PFSK-1 (cell line): ENCODE results near the gene CCDC30.

Experiments used
- FOXP2 ChIP-seq: optimal IDR thresholded peaks from 2 replicates; pipeline ENCODE3; 2011; ENCODE audit warnings: borderline replicate concordance, control low read depth, inconsistent platforms; ENCODE audit not compliant: insufficient read depth; ENCODE audit errors: extremely low read length, extremely low read depth
- POLR2AphosphoS5 ChIP-seq: IDR thresholded peaks from 2 replicates; pipeline ENCODE4 v1.6.1; 2012; ENCODE audit warnings: low read depth, mild to moderate bottlenecking, control low read depth, low read length, moderate library complexity
- SIN3A ChIP-seq: IDR thresholded peaks from 2 replicates; pipeline ENCODE4 v1.6.1; 2012; ENCODE audit warnings: mild to moderate bottlenecking, low read length, moderate library complexity, borderline replicate concordance; ENCODE audit not compliant: insufficient read depth
- TAF1 ChIP-seq: IDR thresholded peaks from 2 replicates; pipeline ENCODE4 v1.6.1; 2012; ENCODE audit warnings: low read length, control low read depth, borderline replicate concordance; ENCODE audit not compliant: insufficient read depth

DNA sequence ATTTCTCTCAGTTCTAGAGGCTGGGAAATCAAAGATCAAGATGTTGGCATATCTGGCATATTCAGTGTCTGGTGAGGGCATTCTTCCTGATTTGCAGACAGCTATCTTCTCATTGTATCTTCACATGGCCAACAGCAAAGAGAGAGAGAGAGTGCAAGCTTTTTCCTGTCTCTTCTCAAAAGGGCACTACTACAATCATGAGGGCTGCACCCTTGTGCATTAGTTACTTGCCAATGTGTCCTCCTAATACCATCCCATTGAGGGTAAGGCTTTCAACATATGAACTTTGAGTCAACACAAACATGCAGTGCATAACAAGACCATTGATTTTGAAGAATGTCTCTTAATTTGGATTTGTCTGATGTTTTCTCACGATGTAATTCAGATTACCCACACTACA lies 78.0 kb downstream of the CCDC30 start:
- TF ChIP-seq POLR2AphosphoS5: no peak
- TF ChIP-seq TAF1: no peak
- no peak for TF ChIP-seq SIN3A
- no peak for TF ChIP-seq FOXP2
